ENCODE results near the gene CTIF.

GRCh38 chr18:48711651-48712486 lies 173.0 kb downstream of the CTIF start:
- TF ChIP-seq POLR2A (IDR thresholded peaks at IDR 0.05), result no peak
- TF ChIP-seq, protein P1, sequence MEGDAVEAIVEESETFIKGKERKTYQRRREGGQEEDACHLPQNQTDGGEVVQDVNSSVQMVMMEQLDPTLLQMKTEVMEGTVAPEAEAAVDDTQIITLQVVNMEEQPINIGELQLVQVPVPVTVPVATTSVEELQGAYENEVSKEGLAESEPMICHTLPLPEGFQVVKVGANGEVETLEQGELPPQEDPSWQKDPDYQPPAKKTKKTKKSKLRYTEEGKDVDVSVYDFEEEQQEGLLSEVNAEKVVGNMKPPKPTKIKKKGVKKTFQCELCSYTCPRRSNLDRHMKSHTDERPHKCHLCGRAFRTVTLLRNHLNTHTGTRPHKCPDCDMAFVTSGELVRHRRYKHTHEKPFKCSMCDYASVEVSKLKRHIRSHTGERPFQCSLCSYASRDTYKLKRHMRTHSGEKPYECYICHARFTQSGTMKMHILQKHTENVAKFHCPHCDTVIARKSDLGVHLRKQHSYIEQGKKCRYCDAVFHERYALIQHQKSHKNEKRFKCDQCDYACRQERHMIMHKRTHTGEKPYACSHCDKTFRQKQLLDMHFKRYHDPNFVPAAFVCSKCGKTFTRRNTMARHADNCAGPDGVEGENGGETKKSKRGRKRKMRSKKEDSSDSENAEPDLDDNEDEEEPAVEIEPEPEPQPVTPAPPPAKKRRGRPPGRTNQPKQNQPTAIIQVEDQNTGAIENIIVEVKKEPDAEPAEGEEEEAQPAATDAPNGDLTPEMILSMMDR (IDR thresholded peaks at IDR 0.05), result peak in 4 of 6 experiments; percentile 19 to 57 (median 38)
